Hepatocyte (in vitro differentiated cells): Measurements from ENCODE around the gene MSGN1. TPM values are rescaled to one million over a fixed set of nuclear protein-coding genes. Genes with fewer than 3 reads are reported as not detected.

Source experiments
- DNase-seq: peaks from one replicate; pipeline ENCODE4 v3.0.0-alpha.2; 2016; ENCODE audit warnings: low spot score
- H2AFZ ChIP-seq: fragments of 200-600 bp; sonication (generic); 2 replicates; pipeline ENCODE4 v1.6.0; 2016; ENCODE audit warnings: antibody characterized with exemption, mild to moderate bottlenecking
- H3K27ac ChIP-seq: fragments of 200-600 bp; sonication (generic); 2 replicates; pipeline ENCODE4 v1.5.1; 2016; ENCODE audit warnings: mild to moderate bottlenecking
- H3K27me3 ChIP-seq: fragments of 200-600 bp; sonication (generic); 2 replicates; pipeline ENCODE4 v1.6.1; 2016
- H3K36me3 ChIP-seq: fragments of 200-600 bp; sonication (generic); replicated peaks from 2 replicates; pipeline ENCODE4 v1.5.1; 2016; ENCODE audit warnings: low read depth; ENCODE audit not compliant: insufficient read depth
- H3K4me1 ChIP-seq: fragments of 200-600 bp; sonication (generic); 2 replicates; pipeline ENCODE4 v1.5.1; 2016; ENCODE audit warnings: mild to moderate bottlenecking, moderate library complexity; ENCODE audit not compliant: insufficient read depth
- H3K4me2 ChIP-seq: fragments of 200-600 bp; sonication (generic); 2 replicates; pipeline ENCODE4 v1.6.0; 2016
- H3K4me3 ChIP-seq: fragments of 200-600 bp; sonication (generic); 2 replicates; pipeline ENCODE4 v1.5.1; 2016; ENCODE audit warnings: mild to moderate bottlenecking
- H3K79me2 ChIP-seq: fragments of 200-600 bp; sonication (generic); 2 replicates; pipeline ENCODE4 v1.6.0; 2017; ENCODE audit warnings: mild to moderate bottlenecking
- H3K9me2 ChIP-seq: fragments of 200-600 bp; sonication (generic); replicated peaks from 2 replicates; pipeline ENCODE4 v1.6.0; 2017; ENCODE audit warnings: mild to moderate bottlenecking; ENCODE audit not compliant: insufficient read depth
- H3K9me3 ChIP-seq: fragments of 200-600 bp; sonication (generic); 2 replicates; pipeline ENCODE4 v1.5.1; 2016; ENCODE audit warnings: low read depth, mild to moderate bottlenecking
- H4K20me1 ChIP-seq: fragments of 200-600 bp; sonication (generic); 2 replicates; pipeline ENCODE4 v1.6.0; 2016; ENCODE audit warnings: mild to moderate bottlenecking; ENCODE audit not compliant: insufficient read depth, poor library complexity, severe bottlenecking
- CTCF ChIP-seq: fragments of 200-600 bp; sonication (generic); IDR thresholded peaks from 2 replicates; pipeline ENCODE4 v1.5.1; 2016; ENCODE audit warnings: antibody characterized with exemption, mild to moderate bottlenecking; ENCODE audit not compliant: poor library complexity
- EZH2 ChIP-seq: fragments of 200-600 bp; sonication (generic); IDR thresholded peaks from 2 replicates; pipeline ENCODE4 v1.6.1; 2016; ENCODE audit warnings: antibody characterized with exemption, mild to moderate bottlenecking, borderline replicate concordance
- EZH2phosphoT487 ChIP-seq: fragments of 200-600 bp; sonication (generic); IDR thresholded peaks from one replicate; pipeline ENCODE4 v1.6.1; 2018; ENCODE audit warnings: antibody characterized with exemption, mild to moderate bottlenecking, low read depth, moderate library complexity; ENCODE audit not compliant: unreplicated experiment, severe bottlenecking
- WGBS: methylation state at CpG from one replicate; pipeline ENCODE4 v1.1.6; 2016; ENCODE audit warnings: low lambda C conversion rate; ENCODE audit errors: missing lambda C conversion rate; 5-methylcytosine and 5-hydroxymethylcytosine counted together
- polyA plus RNA-seq: library from polyadenylated mRNA; unstranded; fragments of >200 nt; fragmentation: Nextera tagmentation; extraction: Ambion mirVana; gene quantifications from 2 replicates; pipeline ENCODE4 v1.2.1, GENCODE V29; 2016
- total RNA-seq: library from RNA; depleted of rRNA; stranded (reverse); fragments of >200 nt; gene quantifications from 2 replicates; pipeline ENCODE4 v1.2.3, GENCODE V29; 2014

MSGN1 gene
- total and polyA plus RNA-seq, 2 experiments from 2014 or later: not detected

GRCh38 chr2:17804358-17804757 lies 11.9 kb upstream of the MSGN1 start:
- WGBS: 81% methylated on average over 3 of the region's 3 CpGs
- Histone ChIP-seq H3K27ac (no peak overlapping the region), H4K20me1 (no peaks in the 10 kb centered on the region), H3K36me3 (no peaks in the 10 kb centered on the region), H3K4me2 (no peak overlapping the region), H3K4me1 (peaks cover 5% of the 10 kb centered on the region), H3K27me3 (no peaks in the 10 kb centered on the region), H2AFZ (no peak overlapping the region), H3K9me2 (no peaks in the 10 kb centered on the region), H3K79me2 (no peaks in the 10 kb centered on the region), H3K4me3 (no peak overlapping the region), H3K9me3 (no peaks in the 10 kb centered on the region)
- no peak for TF ChIP-seq EZH2phosphoT487
- TF ChIP-seq EZH2: no peak
- TF ChIP-seq CTCF: no peak
- no peak for DNase-seq

- Histone ChIP-seq H2AFZ (no peak overlapping the region), H3K27me3 (no peaks in the 10 kb centered on the region), H3K9me2 (no peaks in the 10 kb centered on the region), H3K9me3 (no peaks in the 10 kb centered on the region), H3K4me1 (peaks cover 5% of the 10 kb centered on the region), H3K4me3 (no peak overlapping the region), H3K4me2 (no peak overlapping the region), H3K27ac (no peak overlapping the region), H3K79me2 (no peaks in the 10 kb centered on the region), H4K20me1 (no peaks in the 10 kb centered on the region), H3K36me3 (no peaks in the 10 kb centered on the region)
- no peak for DNase-seq
- WGBS: 71% methylated on average over 2 of the region's 2 CpGs
- no peak for TF ChIP-seq EZH2phosphoT487
- TF ChIP-seq EZH2: no peak
- no peak for TF ChIP-seq CTCF
Measured at GRCh38 chr2:17805166-17805565, 11.1 kb upstream of the MSGN1 start.

GRCh38 chr2:17805717-17806363 lies 10.4 kb upstream of the MSGN1 start:
- Histone ChIP-seq H3K27ac (no peak overlapping the region), H3K9me2 (no peaks in the 10 kb centered on the region), H2AFZ (no peak overlapping the region), H3K4me3 (no peak overlapping the region), H3K36me3 (no peaks in the 10 kb centered on the region), H3K4me1 (peaks cover 5% of the 10 kb centered on the region), H4K20me1 (no peaks in the 10 kb centered on the region), H3K9me3 (no peaks in the 10 kb centered on the region), H3K4me2 (no peak overlapping the region), H3K27me3 (no peaks in the 10 kb centered on the region), H3K79me2 (no peaks in the 10 kb centered on the region)
- 91% methylated on average over 8 of the region's 8 CpGs for WGBS
- no peak for DNase-seq
- no peak for TF ChIP-seq EZH2
- TF ChIP-seq CTCF: no peak
- TF ChIP-seq EZH2phosphoT487: no peak
